Measurements from ENCODE around the gene RHOJ.

- no peak for TF ChIP-seq CTCF (IDR thresholded peaks at IDR 0.05; ENCODE audit: poor library complexity, severe bottlenecking)
- TF ChIP-seq POLR2AphosphoS5 (IDR thresholded peaks at IDR 0.05) = no peak
- TF ChIP-seq EZH2 (IDR thresholded peaks at IDR 0.05; ENCODE audit: borderline replicate concordance, insufficient read depth, low read length, poor library complexity, severe bottlenecking) = no peak
- no peak for TF ChIP-seq REST (IDR thresholded peaks at IDR 0.05; ENCODE audit: borderline replicate concordance)
- no peak for TF ChIP-seq TAF1 (IDR thresholded peaks at IDR 0.05; ENCODE audit: low read depth)
- no peak for TF ChIP-seq EP300 (conservative IDR thresholded peaks at IDR 0.05; ENCODE audit: poor library complexity, severe bottlenecking)
- TF ChIP-seq RAD21 (conservative IDR thresholded peaks at IDR 0.05) = no peak
These were observed 48.6 kb upstream of the RHOJ start for GRCh38 chr14:63155511-63156185.
